SW480 (cell line): ENCODE results near the gene PPBP.

Source experiments
- DNase-seq: peaks from one replicate; pipeline ENCODE4 v3.0.0-alpha.2; 2016; ENCODE audit warnings: low spot score

The PPBP gene, protein sequence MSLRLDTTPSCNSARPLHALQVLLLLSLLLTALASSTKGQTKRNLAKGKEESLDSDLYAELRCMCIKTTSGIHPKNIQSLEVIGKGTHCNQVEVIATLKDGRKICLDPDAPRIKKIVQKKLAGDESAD

DNA sequence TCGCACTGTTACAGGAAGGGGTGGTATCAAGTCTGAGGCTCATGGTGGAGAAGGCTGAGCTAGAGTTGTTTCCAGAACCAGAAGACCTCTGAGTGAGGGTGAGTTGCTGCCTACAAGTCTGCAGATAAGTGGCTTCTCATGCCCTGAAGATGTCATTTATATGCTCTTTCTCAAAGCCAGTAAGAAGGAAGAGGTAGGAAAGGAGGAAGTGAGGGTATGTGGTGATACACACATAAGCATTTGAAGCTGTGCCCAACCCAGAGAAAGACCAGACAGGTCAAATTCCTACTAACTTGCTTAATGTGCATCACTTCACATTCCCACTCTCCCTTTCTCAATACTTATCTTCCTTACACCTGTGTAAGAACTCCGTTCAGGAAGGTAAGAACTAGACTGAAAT lies at the start of gene PPBP:
PPBP (minus strand) TSS at position 130 of the 400 bp plus-strand sequence; CDS start at position 43, 87 bp downstream.
- DNase-seq, result no peak

DNA sequence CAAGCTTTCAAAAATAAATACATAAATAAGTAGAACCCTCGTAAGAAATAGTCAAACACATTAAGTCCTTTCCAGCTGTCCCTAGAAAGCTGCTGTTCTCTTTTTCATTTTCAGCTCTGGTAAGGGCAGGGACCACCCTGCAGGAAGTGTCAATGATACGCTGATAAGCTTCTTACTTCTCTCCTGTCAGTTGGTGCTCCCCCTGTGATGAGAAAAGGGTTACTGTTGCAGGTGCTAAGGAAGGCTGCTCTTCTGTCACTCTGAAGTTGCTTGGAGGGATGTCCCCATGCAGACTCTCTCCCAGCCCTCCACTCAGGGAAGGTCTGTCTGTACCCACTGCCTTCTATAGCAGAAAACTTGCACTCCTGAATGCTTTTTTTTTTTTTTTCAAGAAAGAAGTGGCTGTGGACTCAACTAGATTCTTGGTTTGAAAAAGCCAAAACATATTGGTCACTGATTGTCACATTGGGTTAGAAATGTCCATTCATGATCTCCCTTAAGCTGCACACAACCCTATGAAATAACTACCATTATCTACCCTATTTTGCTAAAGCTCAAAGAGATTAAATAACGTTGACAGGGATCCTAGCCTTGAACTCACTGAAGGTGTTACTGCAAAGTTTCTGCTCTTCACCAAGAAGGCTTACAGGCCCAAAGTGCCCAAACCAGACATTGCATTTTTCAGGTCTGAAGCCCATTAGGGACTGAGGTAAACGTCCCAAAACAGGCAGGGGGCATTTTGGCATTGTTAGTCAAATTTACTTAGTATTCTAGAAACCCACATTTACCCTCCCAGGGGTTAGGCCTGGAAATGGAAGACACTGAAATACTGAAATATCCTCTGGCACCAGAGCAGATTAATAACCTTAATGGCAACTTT lies 49.3 kb upstream of the PPBP start:
- no peak for DNase-seq

DNA sequence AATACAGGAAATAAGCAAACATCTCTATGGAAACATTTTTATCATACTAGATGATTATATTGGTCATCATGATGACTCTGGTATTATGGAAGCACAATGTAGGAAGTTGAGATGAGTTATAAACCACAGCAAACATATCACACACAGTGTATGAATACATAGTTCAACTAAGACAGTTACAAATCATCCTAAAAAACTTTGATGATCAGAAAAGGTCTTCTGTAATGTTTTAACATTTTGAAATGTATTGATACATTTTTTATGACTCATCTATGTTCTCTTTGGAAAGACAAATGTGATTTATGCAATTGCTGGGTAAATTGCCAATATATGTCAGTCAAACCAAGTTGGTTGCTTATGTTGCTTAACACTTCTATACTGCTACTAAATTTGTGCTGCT lies 45.7 kb upstream of the PPBP start:
- no peak for DNase-seq

DNA sequence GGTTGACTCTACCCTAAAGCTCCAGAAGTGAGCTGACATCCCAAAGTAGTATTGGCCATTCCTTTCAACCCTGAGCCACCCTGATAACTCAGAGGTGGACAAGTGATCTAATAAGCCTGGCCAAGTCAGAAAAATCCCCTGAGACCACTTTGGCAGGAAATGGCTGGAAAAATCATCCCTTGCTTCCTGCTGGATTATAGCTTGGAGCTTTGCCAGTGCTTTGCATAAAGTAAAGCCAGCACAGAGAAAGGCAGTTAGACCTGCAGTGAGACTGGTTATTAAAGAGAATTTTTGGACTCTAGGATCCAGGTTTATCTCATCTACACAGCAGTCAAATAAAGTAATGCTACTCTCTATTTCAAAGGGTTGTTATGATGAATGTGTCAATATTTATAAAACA lies 44.1 kb upstream of the PPBP start:
- no peak for DNase-seq

DNA sequence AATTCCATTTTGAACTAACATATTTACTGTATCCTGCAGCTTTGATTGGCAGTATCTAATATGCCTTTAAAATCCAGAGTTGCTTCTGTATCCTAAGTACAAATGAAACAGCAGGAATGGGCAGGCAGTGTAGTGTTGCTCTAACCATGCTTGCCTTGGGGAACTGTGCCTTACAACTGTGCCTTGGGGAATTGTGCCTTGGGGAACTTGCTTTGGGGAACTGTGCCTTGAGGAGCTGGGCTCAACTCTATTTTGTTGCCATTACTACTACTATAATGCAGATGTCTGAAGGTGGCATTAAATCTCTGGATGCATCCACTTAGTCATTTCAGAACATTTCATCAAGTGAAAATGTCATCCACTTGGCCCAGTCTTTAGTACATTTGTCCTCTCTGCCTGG lies 43.6 kb upstream of the PPBP start:
- no peak for DNase-seq

DNA sequence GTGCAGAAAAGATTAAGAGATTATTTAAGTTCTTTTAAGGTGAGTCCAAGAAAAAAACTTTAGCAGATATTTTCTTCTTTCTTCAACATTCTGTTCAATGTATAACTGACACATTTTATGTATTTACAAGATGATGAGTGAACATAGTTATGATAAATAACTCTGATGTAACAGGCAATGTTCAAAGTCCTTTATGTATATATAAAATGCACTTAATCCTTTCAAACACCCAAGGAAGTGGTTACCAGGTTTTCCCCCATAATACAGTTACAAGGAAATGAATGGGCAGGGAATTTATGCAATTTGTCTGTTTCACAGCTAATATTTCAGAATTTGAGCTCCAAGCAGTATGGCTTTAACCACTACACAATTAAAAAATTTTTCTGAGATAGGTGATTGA lies 42.3 kb upstream of the PPBP start:
- no peak for DNase-seq

DNA sequence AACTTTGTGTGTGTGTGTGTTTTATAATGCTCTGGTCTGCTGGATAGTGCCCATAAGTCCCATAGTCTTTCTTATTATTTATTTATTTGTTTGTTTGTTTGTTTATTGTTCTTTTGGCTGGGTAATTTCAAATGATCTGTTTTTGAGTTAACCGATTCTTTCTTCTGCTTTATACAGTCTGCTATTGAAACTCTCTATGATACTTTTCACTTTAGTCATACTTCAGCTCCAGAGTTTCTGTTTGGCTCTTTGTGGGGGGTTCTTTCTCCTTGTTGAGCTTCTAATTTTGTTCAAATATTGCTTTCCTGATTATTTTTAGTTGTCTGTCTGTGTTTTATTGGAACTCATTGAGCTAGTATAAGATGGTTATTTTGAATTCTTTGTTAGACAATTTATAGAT lies 40.5 kb upstream of the PPBP start:
- no peak for DNase-seq

DNA sequence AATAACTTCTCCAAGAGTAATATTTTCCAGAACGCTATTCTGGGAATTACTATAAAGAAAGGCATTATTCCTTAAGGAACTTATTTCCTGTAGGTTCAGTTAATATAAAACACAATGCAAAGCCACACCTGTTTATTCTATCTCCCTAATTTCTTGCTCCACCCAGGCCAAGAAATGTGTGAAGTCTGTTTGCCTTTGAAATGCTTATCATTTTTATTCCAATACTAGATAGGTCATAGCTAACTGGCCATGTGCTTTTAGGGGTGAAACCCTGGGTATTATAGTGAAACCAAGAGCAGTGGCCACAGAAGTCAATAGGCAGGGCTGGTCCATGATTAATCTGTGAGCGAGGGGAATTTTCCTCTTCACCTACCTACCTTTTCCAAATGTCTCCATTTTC lies 35.7 kb upstream of the PPBP start:
- DNase-seq, result no peak

DNA sequence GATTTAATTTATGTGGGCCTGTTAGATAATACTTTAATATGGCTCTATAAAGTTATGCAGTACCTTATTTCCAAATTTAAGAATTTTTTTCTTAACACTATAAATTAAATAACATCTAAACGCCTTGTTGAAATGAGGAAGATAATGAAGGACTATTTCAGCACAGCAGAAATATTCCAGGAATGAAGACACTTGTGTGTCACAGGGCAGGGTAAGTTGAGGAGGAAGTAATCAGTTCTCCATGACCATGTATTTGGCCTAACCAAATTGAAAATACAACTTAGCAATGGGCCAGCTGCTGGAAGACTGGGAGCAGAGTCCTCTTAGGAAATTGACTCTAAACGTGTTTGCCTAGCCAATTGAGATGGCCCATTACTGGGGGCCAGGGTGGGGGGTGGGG lies 33.6 kb upstream of the PPBP start:
- DNase-seq, result no peak

DNA sequence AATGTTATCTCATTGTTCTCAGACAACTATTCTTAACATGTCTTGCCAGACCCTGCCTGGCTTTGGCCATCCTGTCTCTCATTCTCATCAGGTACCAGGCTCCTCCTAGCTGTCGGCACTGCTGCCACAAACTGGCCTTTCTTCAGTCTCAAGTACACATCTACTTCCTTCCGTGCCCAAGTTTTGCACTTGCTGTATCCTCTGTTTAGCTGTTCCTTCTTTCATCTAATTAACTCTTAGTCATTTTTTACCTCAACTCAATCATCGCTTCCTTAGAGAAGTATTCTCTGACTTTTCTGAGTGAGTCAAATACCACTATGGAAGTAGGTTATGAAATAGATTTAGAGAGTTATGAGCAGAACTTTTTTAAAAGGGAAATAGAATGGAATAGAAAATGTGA lies 30.8 kb upstream of the PPBP start:
- no peak for DNase-seq

DNA sequence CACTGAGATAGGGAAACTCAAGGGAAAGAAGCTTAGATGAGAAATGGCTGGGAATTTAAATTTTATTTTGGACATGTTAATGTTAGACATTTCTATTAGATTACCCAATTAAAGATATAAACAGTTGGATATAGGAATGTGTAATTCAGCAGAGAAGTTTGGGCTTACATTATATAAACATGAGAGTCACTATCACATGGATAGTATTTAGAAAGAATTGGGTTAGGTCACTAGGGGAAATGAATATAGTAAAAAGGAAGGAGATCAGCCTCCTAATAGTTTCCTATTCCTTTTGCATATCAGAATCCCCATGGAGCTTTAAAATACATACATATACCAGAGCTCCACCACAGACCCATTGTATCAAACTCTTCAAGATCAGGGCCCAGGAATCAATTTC lies 30.1 kb upstream of the PPBP start:
- no peak for DNase-seq

DNA sequence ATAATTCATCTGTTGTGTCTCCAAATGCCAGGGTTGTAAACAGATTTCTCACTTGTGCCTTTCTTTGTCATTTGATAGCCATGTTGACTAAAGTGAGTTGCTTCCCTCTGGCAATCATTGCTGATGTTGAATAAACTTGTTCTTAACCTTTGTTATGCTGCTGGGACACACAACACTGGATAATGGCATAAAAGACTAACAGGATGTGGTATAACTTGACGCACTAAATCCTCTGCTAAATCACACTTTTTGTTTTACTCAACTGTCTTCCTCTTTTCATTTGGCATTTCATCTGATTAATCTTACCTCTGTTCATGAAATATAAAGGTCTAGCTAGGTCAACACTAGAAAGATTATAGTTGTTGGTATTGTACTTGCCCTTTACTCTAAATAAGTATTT lies 28.1 kb upstream of the PPBP start:
- no peak for DNase-seq

DNA sequence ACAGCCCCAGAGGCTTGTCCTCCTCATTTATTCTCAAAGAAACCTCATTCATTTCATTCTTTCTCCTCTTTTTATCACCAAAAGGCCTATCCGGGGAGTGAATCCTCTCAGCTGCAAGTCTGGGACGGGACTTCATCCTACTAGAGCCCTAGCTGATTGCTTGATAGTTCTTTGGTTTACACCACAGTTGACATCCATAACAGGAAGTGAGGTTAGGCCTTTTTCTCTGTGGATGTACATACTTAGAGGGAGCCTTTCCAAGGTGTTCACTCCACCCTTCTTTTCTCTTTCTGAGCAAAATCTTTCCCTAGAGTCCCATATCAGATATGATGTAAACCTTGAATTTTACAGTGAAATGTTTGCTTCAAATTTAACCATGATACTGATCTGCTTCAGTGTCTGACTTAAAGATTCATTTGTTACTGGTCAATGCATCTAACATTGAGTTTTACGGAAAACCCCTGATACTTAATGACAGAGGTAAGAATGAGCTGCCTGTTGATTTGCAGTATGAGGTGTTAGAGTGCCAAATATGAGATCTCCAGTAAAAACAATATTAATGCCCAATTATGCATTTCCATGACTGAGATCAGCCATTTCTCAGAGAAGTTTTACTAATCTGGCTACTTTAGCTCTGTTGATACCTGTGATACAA lies 27.3 kb upstream of the PPBP start:
- DNase-seq, result no peak

DNA sequence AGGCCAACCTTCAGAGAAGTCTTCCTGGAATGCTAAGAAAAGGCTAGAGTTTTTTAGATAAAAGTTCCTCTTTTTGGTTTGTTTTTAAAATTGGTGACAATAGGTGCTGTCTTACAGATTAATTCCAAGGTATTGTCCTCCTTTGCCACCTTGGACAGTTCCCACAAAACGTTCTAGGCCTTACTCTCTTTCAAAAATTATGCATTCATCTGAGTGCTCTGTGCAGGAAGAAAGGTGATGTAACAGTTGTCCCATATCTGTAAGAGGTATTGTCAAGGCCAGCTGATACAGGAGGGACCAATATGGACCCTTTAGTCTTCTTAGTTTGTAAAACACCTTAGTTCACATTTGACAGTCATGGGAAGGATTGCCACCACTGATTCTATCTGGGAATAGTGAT lies 26.3 kb upstream of the PPBP start:
- DNase-seq, result no peak

DNA sequence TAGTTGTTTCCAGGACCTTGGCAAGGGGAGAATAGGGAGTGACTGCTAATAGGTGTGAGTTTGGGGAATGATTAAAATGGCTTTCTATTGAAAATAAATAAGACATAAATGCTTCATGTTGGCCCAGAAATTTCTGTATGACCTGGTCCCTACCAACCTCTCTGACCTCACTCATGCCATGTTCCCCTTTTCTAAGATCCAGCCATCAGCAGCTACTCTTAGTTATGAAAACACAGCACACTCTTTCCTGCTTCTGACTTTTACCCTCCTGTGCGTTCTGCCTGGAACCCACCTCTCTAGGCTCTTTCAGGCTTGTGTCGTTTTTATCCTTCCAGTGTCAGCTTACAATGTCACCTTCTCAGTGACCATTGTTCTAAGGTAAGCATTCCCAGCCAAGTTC lies 25.3 kb upstream of the PPBP start:
- no peak for DNase-seq

DNA sequence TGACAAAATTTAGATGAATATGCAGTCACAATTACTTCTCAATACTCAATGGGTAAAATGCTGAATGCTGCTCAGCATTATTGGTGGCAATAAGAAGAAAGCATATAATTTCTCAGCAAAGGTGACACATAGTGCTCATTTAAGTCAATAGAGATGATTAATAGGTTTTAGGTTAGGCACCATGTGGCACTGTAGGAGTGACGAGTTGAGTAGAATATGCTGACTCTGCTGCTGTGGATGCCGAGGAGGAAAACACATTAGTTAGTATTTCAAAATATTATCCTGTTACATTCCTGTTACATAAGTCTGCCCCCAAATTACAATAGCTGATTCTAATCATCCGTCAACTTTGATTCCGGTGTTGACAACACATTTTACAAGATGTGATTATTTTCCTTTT lies 24.1 kb upstream of the PPBP start:
- no peak for DNase-seq

DNA sequence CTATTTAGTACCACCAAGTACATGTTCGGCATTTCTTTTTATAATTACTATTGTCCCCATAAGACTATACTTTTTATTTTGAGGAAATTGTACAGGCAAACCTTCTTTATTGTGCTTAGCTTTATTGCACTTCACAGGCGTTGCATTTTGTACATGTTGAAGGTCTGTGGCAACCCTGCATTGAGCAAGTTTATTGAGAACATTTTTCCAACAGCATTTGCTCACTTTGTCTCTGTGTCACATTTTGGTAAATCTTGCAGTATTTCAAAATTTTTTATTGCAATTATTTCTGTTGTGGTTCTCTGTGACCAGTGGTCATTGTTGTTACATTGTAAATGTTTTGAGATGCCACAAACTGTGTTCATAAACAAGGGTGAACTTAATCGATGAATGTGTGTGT lies 21.3 kb upstream of the PPBP start:
- DNase-seq, result no peak

DNA sequence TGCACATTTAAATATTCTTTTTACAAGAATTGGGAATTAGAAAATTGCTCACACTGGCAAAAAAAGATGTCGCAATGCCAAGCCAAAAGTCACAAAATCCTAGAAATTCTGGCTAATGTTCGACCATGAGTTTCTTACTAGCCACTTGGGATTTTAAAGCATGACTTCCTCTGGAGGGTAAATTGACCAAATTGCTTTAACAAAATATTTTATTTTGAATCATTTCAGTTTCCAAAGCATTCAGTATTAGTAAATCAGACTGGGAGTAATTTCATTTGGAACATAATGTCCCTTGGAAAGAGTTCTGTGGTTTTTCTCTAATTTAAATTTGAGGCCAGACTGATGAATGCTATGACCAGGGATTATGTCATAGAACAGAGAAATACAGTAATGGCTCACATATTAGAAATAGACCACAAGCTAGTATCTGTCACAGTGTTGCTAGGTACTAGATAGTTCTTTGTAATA lies 18.1 kb upstream of the PPBP start:
- peak; percentile 78 for DNase-seq

DNA sequence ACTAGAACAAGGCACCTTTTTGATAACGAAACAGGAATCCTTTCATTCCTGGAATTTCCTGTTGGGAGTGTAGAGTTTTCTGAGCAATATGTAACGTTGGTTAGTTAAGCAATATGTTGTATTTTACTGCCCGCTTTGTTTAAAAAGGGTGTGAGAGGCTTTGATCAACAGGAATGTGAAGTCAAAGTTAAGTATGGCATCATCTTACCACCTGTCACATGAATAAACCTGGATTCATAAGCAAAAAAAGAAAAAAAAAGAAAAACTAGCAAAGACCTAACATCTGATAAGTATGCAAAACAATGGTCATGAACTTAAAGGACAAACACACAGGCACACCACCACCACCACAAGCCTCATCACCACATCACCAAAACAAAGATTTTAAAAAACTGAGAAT lies 17.5 kb upstream of the PPBP start:
- DNase-seq, result peak; percentile 96

DNA sequence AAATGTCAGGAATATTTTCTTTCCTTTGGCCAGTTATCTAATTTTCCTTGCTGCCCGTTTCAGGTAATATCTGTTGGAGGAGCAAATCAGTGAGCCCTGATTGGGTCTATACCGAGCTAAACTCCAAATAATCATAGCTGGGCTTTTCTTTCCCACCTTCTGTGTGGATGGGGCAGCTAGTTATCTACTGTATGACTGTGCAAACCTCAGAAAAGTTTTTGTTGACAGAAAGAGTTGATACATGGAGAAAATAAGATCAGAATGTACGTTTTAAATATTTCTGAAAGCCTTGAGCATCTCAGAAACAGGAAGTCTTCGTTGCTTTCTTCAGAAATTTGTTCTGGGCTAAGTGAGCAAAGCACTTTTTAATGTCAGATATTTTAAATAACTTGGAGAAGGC lies 16.7 kb upstream of the PPBP start:
- peak; percentile 4 for DNase-seq

DNA sequence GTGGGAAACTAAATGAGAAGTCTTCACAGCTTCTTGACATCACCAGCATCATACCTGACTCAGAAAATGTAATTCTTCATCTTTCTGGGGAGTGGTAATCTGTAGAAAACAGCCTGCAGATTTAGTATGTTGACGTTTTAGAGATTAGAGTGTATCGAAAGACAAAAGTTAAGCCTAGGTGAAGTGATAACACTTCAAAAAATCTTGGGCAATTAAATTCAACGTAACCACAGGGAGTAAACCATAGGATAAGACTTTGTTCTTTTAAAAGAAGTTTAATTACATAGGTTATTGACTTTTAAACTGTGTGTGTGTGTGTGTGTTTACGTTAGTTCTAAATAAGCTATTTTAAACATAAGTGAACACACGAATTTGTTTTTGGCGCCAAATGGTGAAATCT lies 12.3 kb upstream of the PPBP start:
- no peak for DNase-seq

DNA sequence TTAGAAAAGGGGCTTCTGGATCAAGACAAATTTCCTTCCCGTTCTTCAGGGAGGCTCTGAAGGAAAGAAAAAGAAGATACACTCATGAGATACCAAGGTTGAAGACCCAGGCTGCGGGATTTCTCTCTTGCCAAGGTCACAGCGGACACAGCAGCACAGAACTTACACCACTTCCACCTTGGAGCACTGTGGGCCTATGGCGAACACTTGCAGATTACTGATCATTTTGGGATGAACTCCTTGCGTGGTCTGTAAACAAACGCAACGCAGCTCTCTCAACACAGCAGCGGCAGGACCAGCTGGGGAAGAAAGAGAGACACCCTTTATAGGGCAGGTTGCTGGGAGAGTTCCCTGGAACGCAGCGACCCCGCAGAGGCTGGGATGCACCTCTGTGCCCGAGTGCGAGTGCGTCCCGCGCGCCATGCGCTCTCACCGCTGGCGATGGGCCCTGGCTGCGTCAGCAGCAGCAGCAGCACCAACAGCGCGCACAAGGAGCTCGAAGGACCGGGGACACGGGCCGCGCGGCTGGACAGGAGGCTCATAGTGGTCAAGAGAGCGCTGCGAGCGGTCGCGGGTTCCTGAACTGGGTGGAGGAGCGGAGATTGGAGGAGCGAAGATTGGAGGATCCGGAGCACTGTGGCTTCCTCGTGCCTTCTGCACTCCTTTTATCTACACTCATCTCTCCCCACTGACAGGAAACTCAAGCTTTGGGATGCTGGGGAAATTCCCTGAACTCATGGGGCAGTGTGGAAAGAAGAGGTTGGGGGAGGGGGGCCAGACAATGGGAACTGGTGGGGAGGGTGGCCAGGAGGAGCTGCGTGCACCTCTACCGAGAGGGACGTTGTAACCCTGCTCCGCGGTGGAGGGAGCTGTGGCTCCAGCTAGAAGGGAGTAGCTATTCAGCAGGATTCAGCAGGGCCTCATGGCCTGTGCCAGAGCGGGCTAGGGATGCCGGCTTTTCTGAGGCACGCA lies 10.3 kb upstream of the PPBP start, which contains the start of gene CXCL5:
CXCL5 (minus strand) TSS at position 638 of the 972 bp plus-strand sequence; CDS start at position 542, 96 bp downstream.
- DNase-seq, result no peak
